Measurements from ENCODE around the gene STXBP3. TPM values are rescaled to one million over a fixed set of nuclear protein-coding genes. Genes with fewer than 3 reads are reported as not detected.

Gene STXBP3
- polyA plus RNA-seq, 1 of the 3 experiments (the other 2 are of a cell fraction), result 12.6 TPM

DNA sequence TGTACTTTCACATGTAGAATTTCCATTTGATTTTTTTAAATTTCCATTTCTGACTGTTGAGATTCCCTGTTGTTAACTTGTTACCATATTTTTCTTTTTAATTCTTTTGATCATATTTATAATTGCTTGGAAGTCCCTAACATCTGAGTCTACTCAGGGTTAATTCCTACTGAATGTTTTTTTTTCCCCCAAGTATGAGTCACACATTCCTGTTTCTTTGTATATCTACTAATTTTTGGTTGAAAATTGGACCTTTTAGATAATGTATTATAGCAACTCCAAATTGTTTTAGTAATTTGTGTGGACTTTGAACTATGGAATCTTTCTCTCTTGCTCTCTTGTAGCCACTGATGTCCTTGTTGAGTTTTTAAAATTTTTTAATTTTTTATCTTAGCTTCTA is 54.6 kb downstream of the STXBP3 start:
- Histone ChIP-seq H2AFZ (ENCODE audit: low read depth) (no peak overlapping the region), H3K79me2 (ENCODE audit: insufficient read depth) (no peaks in the 10 kb centered on the region), H3K9me3 (no peaks in the 10 kb centered on the region), H3K9ac (no peak overlapping the region), H3K4me3 (ENCODE audit: low read depth in 2 of 2, low read length in 1 of 2) (no peak overlapping the region), H3K27ac (ENCODE audit: low read depth in 2 of 2, low read length in 1 of 2) (peak overlapping the region in 1 of 2 experiments; percentile 34; a peak in 1 of 4 replicates), H3K36me3 (replicated peaks in 1 of 2; ENCODE audit: control insufficient read depth in 1 of 2, insufficient read depth in 2 of 2, low read length in 1 of 2) (peaks cover 37 to 67% of the 10 kb centered on the region in 2 experiments), H3K27me3 (ENCODE audit: insufficient read depth) (no peaks in the 10 kb centered on the region), H4K20me1 (ENCODE audit: insufficient read depth) (no peaks in the 10 kb centered on the region), H3K4me1 (ENCODE audit: control insufficient read depth in 1 of 2, insufficient read depth in 2 of 2, low read depth in 1 of 2, low read length in 1 of 2) (no peaks in the 10 kb centered on the region; a peak in 1 of 4 replicates), H3K4me2 (no peak overlapping the region), H3F3A (replicated peaks; ENCODE audit: insufficient read depth) (peaks cover 7% of the 10 kb centered on the region), H3K9me2 (no peaks in the 10 kb centered on the region)
- no peak for DNase-seq
- TF ChIP-seq FOSL2 (IDR thresholded peaks at IDR 0.05; ENCODE audit: borderline replicate concordance, low read depth) (peak; percentile 65; the same call in 1 of the 2 replicates), RAD21 (IDR thresholded peaks at IDR 0.05; ENCODE audit: low read length) (no peak), TCF12 (IDR thresholded peaks at IDR 0.05) (peak; percentile 36), JUND (IDR thresholded peaks at IDR 0.05) (peak; percentile 53)
- TF ChIP-seq, protein P1, sequence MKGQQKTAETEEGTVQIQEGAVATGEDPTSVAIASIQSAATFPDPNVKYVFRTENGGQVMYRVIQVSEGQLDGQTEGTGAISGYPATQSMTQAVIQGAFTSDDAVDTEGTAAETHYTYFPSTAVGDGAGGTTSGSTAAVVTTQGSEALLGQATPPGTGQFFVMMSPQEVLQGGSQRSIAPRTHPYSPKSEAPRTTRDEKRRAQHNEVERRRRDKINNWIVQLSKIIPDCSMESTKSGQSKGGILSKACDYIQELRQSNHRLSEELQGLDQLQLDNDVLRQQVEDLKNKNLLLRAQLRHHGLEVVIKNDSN (IDR thresholded peaks at IDR 0.05; ENCODE audit: borderline replicate concordance, low read depth), result no peak
- TF ChIP-seq, protein P2, sequence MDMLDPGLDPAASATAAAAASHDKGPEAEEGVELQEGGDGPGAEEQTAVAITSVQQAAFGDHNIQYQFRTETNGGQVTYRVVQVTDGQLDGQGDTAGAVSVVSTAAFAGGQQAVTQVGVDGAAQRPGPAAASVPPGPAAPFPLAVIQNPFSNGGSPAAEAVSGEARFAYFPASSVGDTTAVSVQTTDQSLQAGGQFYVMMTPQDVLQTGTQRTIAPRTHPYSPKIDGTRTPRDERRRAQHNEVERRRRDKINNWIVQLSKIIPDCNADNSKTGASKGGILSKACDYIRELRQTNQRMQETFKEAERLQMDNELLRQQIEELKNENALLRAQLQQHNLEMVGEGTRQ (IDR thresholded peaks at IDR 0.05; ENCODE audit: borderline replicate concordance, low read depth, low read length), result no peak
- CTCF ChIA-PET, result no interaction called here
- POLR2A ChIA-PET, result no interaction called here

GRCh38 chr1:108803548-108803947 is 57.1 kb downstream of the STXBP3 start:
- ChIA-PET POLR2A (no interaction called here), CTCF (no interaction called here)
- Histone ChIP-seq H4K20me1 (ENCODE audit: insufficient read depth) (no peaks in the 10 kb centered on the region), H3K4me2 (no peak overlapping the region), H3K4me3 (ENCODE audit: low read depth in 2 of 2, low read length in 1 of 2) (no peak overlapping the region), H3K9me3 (no peaks in the 10 kb centered on the region), H2AFZ (ENCODE audit: low read depth) (no peak overlapping the region), H3K9ac (no peak overlapping the region), H3K27me3 (ENCODE audit: insufficient read depth) (no peaks in the 10 kb centered on the region), H3K79me2 (ENCODE audit: insufficient read depth) (no peaks in the 10 kb centered on the region), H3F3A (replicated peaks; ENCODE audit: insufficient read depth) (peaks cover 7% of the 10 kb centered on the region), H3K4me1 (ENCODE audit: control insufficient read depth in 1 of 2, insufficient read depth in 2 of 2, low read depth in 1 of 2, low read length in 1 of 2) (no peaks in the 10 kb centered on the region; a peak in 1 of 4 replicates), H3K9me2 (no peaks in the 10 kb centered on the region), H3K27ac (ENCODE audit: low read depth in 2 of 2, low read length in 1 of 2) (no peak overlapping the region), H3K36me3 (replicated peaks in 1 of 2; ENCODE audit: control insufficient read depth in 1 of 2, insufficient read depth in 2 of 2, low read length in 1 of 2) (peaks cover 40 to 66% of the 10 kb centered on the region in 2 experiments)
- no peak for DNase-seq
- TF ChIP-seq, protein P3, sequence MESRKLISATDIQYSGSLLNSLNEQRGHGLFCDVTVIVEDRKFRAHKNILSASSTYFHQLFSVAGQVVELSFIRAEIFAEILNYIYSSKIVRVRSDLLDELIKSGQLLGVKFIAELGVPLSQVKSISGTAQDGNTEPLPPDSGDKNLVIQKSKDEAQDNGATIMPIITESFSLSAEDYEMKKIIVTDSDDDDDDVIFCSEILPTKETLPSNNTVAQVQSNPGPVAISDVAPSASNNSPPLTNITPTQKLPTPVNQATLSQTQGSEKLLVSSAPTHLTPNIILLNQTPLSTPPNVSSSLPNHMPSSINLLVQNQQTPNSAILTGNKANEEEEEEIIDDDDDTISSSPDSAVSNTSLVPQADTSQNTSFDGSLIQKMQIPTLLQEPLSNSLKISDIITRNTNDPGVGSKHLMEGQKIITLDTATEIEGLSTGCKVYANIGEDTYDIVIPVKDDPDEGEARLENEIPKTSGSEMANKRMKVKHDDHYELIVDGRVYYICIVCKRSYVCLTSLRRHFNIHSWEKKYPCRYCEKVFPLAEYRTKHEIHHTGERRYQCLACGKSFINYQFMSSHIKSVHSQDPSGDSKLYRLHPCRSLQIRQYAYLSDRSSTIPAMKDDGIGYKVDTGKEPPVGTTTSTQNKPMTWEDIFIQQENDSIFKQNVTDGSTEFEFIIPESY (IDR thresholded peaks at IDR 0.05; ENCODE audit: borderline replicate concordance, low read depth), result no peak
- 97% methylated on average over 11 of the region's 11 CpGs for WGBS (ENCODE audit: low lambda C conversion rate)

GRCh38 chr1:108808438-108808837 is 62.0 kb downstream of the STXBP3 start:
- H3K9ac ChIP-seq, result no peak overlapping the region
- ChIA-PET POLR2A (no interaction called here), CTCF (no interaction called here)
- peaks cover 0 to 5% of the 10 kb centered on the region in 2 experiments; a peak in 1 of 4 replicates for H3K4me1 ChIP-seq (ENCODE audit: control insufficient read depth in 1 of 2, insufficient read depth in 2 of 2, low read depth in 1 of 2, low read length in 1 of 2)
- no peaks in the 10 kb centered on the region for H3K9me3 ChIP-seq
- peaks cover 4% of the 10 kb centered on the region for H3F3A ChIP-seq (replicated peaks; ENCODE audit: insufficient read depth)
- H3K4me2 ChIP-seq, result no peak overlapping the region
- H3K4me3 ChIP-seq (ENCODE audit: low read depth in 2 of 2, low read length in 1 of 2), result no peak overlapping the region
- 93% methylated on average over 4 of the region's 4 CpGs for WGBS (ENCODE audit: low lambda C conversion rate)
- H3K36me3 ChIP-seq (replicated peaks in 1 of 2; ENCODE audit: control insufficient read depth in 1 of 2, insufficient read depth in 2 of 2, low read length in 1 of 2), result peaks cover 23 to 63% of the 10 kb centered on the region in 2 experiments
- no peaks in the 10 kb centered on the region for H3K27me3 ChIP-seq (ENCODE audit: insufficient read depth)
- DNase-seq, result no peak
- H4K20me1 ChIP-seq (ENCODE audit: insufficient read depth), result no peaks in the 10 kb centered on the region
- TF ChIP-seq EZH2phosphoT487 (IDR thresholded peaks at IDR 0.05; ENCODE audit: borderline replicate concordance, low read depth), result no peak
- no peaks in the 10 kb centered on the region for H3K9me2 ChIP-seq
- H3K79me2 ChIP-seq (ENCODE audit: insufficient read depth), result no peaks in the 10 kb centered on the region
- H2AFZ ChIP-seq (ENCODE audit: low read depth), result no peak overlapping the region
- no peak overlapping the region for H3K27ac ChIP-seq (ENCODE audit: low read depth in 2 of 2, low read length in 1 of 2)
